HG02763 (cell line): ENCODE measurements around the gene KBTBD13.
"Not testable (repeated sequence)": the region's sequence is repeated elsewhere in the genome, so short reads cannot be mapped to it uniquely, and the experiment has no call there.

ENCODE experiments used
- ATAC-seq: cut with Tn5 transposase; IDR thresholded peaks from one replicate; pipeline ENCODE4 v1.9.1; 2021; ENCODE audit warnings: mild to moderate bottlenecking, moderate library complexity; ENCODE audit not compliant: unreplicated experiment

Gene KBTBD13

DNA sequence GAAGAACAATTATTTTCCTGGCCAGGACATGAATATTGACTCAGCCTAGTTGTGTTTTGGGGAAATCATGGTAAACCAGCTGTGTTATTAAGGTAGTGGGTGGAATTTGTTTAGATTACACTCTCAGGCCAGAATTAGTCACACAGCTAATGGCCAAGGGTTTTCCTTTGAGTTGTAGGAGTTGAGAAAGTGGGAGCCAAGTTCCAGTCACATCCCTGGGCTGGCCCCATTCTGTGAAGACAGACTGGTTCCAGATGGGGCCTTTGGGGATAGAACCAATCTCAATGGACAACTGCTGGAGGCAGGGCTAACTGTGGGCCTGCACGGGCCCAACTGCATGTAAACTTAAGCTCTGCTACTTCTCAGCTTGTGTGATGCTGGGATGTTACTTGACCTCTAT lies 7.4 kb upstream of the KBTBD13 start:
- no peak for ATAC-seq

- no peak for ATAC-seq
Observed at GRCh38 chr15:65069779-65070546, 6.6 kb upstream of the KBTBD13 start.

- no peak for ATAC-seq
Observed at GRCh38 chr15:65071381-65071811, 5.2 kb upstream of the KBTBD13 start.

DNA sequence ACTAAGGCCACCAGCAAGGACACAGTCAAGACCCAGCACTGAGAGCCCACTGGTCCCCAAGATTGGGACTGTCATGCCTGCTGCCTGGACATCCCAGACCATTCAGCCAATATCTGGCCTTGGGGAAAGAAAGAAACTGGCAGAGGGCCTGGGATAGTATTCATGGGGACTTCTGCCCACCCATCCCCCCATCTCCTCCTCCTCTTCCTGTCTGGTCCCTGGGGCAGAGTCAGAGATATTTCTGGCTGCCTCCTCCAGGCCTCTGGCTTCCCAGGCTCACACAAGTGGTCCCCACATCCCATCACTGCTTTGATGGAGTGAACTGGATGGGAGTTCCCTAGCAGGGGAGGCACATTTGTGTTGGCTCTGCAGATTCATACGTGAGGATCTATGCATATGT lies 4.5 kb upstream of the KBTBD13 start:
- ATAC-seq = no peak

- ATAC-seq = no peak
Observed at GRCh38 chr15:65072617-65073016, 3.9 kb upstream of the KBTBD13 start.

GRCh38 chr15:65074946-65075345 lies 1.6 kb upstream of the KBTBD13 start:
- not testable (repeated sequence) for ATAC-seq

DNA sequence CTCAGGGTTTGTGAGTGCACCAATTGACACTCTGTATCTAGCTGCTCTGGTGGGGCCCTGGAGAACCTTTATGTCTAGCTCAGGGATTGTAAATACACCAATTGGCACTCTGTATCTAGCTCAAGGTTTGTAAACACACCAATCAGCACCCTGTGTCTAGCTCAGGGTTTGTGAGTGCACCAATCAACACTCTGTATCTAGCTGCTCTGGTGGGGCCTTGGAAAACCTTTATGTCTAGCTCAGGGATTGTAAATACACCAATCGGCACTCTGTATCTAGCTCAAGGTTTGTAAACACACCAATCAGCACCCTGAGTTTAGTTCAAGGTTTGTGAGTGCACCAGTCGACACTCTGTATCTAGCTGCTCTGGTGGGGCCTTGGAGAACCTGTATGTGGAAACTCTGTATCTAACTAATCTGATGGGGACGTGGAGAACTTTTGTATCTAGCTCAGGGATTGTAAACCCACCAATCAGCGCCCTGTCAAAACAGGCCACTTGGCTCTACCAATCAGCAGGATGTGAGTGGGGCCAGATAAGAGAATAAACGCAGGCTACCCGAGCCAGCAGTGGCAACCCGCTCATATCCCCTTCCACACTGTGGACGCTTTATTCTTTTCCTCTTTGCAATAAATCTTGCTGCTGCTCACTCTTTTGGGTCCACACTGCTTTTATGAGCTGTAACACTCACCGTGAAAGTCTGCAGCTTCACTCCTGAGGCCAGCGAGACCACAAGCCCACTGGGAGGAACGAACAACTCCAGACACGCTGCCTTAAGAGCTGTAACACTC lies 745 bp upstream of the KBTBD13 start:
- not testable (repeated sequence) for ATAC-seq

DNA sequence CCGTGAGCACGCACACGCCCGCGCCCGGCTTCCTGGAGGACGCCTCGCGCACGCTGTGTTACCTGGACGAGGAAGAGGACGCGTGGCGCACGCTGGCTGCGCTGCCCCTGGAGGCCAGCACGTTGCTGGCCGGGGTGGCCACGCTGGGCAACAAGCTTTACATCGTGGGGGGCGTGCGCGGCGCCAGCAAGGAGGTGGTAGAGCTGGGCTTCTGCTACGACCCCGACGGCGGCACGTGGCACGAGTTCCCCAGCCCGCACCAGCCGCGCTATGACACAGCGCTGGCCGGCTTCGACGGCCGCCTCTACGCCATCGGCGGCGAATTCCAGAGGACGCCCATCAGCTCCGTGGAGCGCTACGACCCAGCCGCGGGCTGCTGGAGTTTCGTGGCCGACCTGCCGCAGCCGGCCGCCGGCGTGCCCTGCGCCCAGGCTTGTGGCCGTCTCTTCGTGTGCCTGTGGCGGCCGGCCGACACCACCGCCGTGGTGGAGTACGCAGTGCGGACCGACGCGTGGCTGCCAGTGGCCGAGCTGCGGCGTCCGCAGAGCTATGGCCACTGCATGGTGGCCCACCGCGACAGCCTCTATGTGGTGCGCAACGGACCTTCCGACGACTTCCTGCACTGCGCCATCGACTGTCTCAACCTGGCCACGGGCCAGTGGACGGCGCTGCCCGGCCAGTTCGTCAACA lies 890 bp downstream of the KBTBD13 start:
- no peak for ATAC-seq

DNA sequence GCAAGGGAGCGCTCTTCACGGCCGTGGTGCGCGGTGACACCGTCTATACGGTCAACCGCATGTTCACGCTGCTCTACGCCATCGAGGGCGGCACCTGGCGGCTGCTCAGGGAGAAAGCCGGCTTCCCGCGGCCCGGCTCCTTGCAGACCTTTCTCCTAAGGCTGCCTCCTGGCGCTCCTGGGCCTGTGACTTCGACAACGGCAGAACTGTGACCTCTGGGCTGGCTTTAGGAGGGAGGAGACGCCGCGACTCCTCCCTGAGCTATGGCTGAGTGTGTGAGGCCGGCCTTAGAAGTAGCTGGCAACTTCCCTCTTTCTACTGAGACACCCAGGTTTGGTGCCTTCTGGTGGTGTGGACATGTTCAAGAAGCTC lies 1.4 kb downstream of the KBTBD13 start:
- no peak for ATAC-seq

GRCh38 chr15:65079580-65079979 lies 3.0 kb downstream of the KBTBD13 start:
- no peak for ATAC-seq

- ATAC-seq = no peak
Observed at GRCh38 chr15:65081270-65081669, 4.7 kb downstream of the KBTBD13 start.

GRCh38 chr15:65081758-65082157 lies 5.2 kb downstream of the KBTBD13 start:
- no peak for ATAC-seq

GRCh38 chr15:65082303-65082953 lies 5.9 kb downstream of the KBTBD13 start:
- no peak for ATAC-seq

GRCh38 chr15:65083262-65083701 lies 6.7 kb downstream of the KBTBD13 start:
- ATAC-seq = no peak

DNA sequence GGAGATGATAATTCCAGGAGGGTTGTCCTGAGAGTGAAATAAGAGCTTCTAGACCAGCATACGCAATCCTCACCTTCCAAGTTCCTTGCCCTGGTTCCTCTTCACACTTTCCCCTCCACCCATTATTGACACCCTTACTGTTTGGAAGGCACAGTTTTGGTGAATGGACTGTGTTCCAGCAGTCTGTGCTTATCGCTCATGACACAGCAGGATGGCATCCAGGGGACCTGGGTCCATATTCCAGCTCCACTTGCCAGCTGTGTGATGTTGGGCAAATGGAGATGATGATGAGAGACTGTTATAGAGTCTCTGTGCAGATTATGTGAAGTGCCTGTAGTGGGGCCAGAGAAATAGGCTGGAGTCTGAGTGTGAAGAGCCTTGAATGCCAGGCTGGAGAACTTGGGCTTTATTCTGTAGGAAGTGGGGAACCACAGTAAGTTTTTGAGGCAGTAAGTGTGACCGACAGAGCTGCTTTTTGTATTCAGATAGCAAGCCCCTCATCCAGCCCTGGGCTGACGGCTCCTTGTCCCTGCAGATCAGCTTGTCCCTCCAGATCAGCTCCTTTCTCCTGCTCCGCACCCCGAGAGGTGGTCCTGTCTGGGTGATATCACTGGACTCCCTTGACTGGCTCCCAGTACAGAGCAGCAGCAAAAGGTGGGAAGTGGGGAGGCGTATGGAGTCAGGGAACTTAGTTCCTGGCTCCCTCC lies 8.1 kb downstream of the KBTBD13 start:
- ATAC-seq = no peak

DNA sequence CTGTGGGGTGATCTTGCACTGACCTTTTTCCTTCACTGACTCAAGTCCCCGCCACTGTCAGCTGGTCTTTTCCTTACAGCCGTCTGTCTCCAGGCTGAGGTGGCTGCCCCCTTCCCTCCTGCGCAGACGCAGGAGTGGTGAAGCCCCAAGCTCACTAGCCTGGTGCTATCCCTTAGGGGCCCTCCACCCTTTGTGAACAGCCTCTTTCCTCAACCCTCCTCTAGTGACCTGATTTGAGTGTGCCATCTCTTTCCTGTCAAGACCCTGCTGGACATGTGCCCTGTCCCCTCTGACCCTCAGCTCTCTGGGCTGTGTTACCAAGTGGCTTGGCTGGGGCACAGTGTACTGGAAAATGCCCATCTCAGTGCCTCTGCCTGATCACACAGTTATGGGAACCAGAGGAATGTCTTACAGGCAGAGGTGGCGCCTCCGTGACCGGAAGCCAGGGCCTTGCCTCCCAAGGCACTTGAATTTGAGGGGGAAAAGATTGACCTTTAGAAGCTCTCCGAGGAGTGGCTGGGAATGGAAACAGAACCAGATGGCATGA lies 8.7 kb downstream of the KBTBD13 start:
- ATAC-seq = no peak

- ATAC-seq = no peak
Observed at GRCh38 chr15:65085990-65086679, 9.6 kb downstream of the KBTBD13 start.

DNA sequence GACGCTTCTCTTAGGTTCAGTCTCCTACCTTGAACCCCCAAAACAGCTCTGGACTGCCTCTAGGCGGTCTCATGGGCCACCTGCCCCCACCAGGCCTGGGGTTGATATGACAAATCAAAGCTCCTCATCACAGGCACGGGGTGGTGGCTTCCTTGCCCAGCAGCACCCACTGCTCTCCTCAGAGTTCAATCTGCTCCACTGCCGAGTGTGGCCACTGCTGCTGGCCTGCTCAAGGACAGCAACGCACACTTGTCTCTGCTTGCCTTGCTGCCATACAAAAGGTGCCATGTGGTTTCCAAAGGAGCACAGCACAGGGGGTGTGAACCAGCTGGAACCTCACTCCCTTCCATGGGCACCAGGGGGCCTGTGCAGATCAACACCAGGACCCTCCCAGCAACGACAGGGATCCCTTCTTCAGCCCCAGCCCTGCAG lies 10.2 kb downstream of the KBTBD13 start:
- ATAC-seq = no peak

GRCh38 chr15:65087411-65087810 lies 10.9 kb downstream of the KBTBD13 start:
- ATAC-seq = no peak
